Upper lobe of left lung (tissue), 4 donors: ENCODE data around the gene GART.

ENCODE experiments used
- POLR2A ChIP-seq, 4 donors: fragments of 450-650 bp; IDR thresholded peaks; one replicate each; pipeline ENCODE4 v1.5.1; 2016 to 2017; ENCODE audit warnings: antibody characterized with exemption in 4 of 4, mild to moderate bottlenecking in 2 of 4
- POLR2AphosphoS5 ChIP-seq, 2 donors: sonication (generic); formaldehyde crosslinking; IDR thresholded peaks; one replicate each; pipeline ENCODE4 v1.5.1; 2017; ENCODE audit warnings: antibody characterized with exemption in 2 of 2
- TF ChIP-seq, protein P1 (sequence below), 6 experiments: fragments of 450-650 bp in 4 of 6; fragments of 200-600 bp in 2 of 6; sonication (generic) in 2 of 6; IDR thresholded peaks; one replicate each; pipeline ENCODE4 v1.5.1; 2016 to 2019; ENCODE audit warnings: antibody characterized with exemption in 6 of 6

DNA sequence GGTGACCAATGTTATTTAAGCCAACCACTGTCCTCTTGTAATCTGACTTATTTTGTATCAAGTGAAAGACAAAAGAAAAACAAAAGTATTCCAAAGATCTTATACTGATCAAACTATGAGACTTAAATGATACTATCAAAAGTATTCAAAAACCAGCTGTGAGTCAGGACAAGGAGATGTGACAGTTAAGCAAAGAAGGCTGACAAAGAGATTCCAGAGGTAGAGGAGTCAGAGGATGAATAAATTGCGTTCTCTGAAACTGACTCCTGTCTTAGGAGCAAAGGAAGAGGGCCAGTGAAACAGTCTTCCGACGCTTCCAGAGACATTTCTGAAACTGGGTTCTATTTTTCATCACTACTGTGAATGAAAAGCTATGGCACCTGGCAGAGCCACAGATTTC lies 83.1 kb downstream of the GART start:
- TF ChIP-seq POLR2AphosphoS5 (IDR thresholded peaks at IDR 0.05) (no peak), POLR2A (IDR thresholded peaks at IDR 0.05) (no peak)
- TF ChIP-seq, protein P1, sequence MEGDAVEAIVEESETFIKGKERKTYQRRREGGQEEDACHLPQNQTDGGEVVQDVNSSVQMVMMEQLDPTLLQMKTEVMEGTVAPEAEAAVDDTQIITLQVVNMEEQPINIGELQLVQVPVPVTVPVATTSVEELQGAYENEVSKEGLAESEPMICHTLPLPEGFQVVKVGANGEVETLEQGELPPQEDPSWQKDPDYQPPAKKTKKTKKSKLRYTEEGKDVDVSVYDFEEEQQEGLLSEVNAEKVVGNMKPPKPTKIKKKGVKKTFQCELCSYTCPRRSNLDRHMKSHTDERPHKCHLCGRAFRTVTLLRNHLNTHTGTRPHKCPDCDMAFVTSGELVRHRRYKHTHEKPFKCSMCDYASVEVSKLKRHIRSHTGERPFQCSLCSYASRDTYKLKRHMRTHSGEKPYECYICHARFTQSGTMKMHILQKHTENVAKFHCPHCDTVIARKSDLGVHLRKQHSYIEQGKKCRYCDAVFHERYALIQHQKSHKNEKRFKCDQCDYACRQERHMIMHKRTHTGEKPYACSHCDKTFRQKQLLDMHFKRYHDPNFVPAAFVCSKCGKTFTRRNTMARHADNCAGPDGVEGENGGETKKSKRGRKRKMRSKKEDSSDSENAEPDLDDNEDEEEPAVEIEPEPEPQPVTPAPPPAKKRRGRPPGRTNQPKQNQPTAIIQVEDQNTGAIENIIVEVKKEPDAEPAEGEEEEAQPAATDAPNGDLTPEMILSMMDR (IDR thresholded peaks at IDR 0.05) = no peak
